KMS-11 (cell line): Measurements from ENCODE around the gene SLC5A7.

Experiments
- H2AFZ ChIP-seq: fragments of 200-600 bp; sonication (generic); 2 replicates; pipeline ENCODE4 v1.6.1; 2016; ENCODE audit warnings: antibody characterized with exemption, mixed run types, low read depth
- H3K27ac ChIP-seq: fragments of 200-600 bp; sonication (generic); 2 replicates; pipeline ENCODE4 v1.6.1; 2016; ENCODE audit warnings: mild to moderate bottlenecking, mixed run types
- H3K27me3 ChIP-seq: fragments of 200-600 bp; sonication (generic); 2 replicates; pipeline ENCODE4 v1.6.1; 2017; ENCODE audit warnings: mild to moderate bottlenecking, low read depth, mixed run types, moderate library complexity; ENCODE audit not compliant: insufficient read depth
- H3K36me3 ChIP-seq: fragments of 200-600 bp; sonication (generic); 2 replicates; pipeline ENCODE4 v1.6.1; 2017; ENCODE audit warnings: mild to moderate bottlenecking, mixed run types; ENCODE audit not compliant: insufficient read depth
- H3K4me1 ChIP-seq: fragments of 200-600 bp; sonication (generic); 2 replicates; pipeline ENCODE4 v1.6.1; 2016; ENCODE audit warnings: mild to moderate bottlenecking, low read depth, mixed run types; ENCODE audit not compliant: poor library complexity, severe bottlenecking
- H3K4me2 ChIP-seq: fragments of 200-600 bp; sonication (generic); 2 replicates; pipeline ENCODE4 v1.7.0; 2016; ENCODE audit warnings: mild to moderate bottlenecking, mixed run types
- H3K4me3 ChIP-seq: fragments of 200-600 bp; sonication (generic); IDR thresholded peaks from 2 replicates; pipeline ENCODE4 v1.6.1; 2017; ENCODE audit warnings: low read depth, low read length, mixed read lengths; ENCODE audit not compliant: insufficient read depth
- H3K79me2 ChIP-seq: fragments of 200-600 bp; sonication (generic); 2 replicates; pipeline ENCODE4 v1.6.1; 2016; ENCODE audit warnings: low read depth, mixed run types; ENCODE audit not compliant: insufficient read depth
- H3K9ac ChIP-seq: fragments of 200-600 bp; sonication (generic); 2 replicates; pipeline ENCODE4 v1.6.1; 2016; ENCODE audit warnings: mild to moderate bottlenecking, mixed run types
- H4K20me1 ChIP-seq: fragments of 200-600 bp; sonication (generic); 2 replicates; pipeline ENCODE4 v1.6.1; 2016; ENCODE audit warnings: mild to moderate bottlenecking, mixed run types; ENCODE audit not compliant: insufficient read depth
- TF ChIP-seq, protein P1 (sequence below): fragments of 200-600 bp; sonication (generic); conservative IDR thresholded peaks from 2 replicates; pipeline ENCODE4 v1.6.1; 2017; ENCODE audit warnings: low read depth, mild to moderate bottlenecking, antibody characterized with exemption, low read length, moderate library complexity, mixed read lengths

SLC5A7 gene

DNA sequence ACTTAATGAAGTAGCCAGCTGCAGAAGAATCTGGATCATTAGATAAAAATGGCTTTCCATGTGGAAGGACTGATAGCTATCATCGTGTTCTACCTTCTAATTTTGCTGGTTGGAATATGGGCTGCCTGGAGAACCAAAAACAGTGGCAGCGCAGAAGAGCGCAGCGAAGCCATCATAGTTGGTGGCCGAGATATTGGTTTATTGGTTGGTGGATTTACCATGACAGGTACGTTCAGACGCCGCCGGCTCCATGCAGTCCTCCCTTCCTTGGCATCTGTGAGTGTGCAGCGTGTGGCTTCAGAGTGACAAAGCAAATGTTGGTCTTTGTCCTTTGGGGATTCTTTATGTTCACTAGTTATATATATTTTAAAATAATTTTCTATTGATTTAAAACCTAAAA lies 1.8 kb downstream of the SLC5A7 start:
- Histone ChIP-seq H3K27ac (no peak overlapping the region), H4K20me1 (no peaks in the 10 kb centered on the region), H3K4me3 (no peak overlapping the region), H3K79me2 (no peaks in the 10 kb centered on the region), H3K9ac (no peak overlapping the region), H2AFZ (no peak overlapping the region), H3K4me2 (no peak overlapping the region), H3K27me3 (no peaks in the 10 kb centered on the region), H3K4me1 (no peaks in the 10 kb centered on the region), H3K36me3 (no peaks in the 10 kb centered on the region)
- TF ChIP-seq, protein P1, sequence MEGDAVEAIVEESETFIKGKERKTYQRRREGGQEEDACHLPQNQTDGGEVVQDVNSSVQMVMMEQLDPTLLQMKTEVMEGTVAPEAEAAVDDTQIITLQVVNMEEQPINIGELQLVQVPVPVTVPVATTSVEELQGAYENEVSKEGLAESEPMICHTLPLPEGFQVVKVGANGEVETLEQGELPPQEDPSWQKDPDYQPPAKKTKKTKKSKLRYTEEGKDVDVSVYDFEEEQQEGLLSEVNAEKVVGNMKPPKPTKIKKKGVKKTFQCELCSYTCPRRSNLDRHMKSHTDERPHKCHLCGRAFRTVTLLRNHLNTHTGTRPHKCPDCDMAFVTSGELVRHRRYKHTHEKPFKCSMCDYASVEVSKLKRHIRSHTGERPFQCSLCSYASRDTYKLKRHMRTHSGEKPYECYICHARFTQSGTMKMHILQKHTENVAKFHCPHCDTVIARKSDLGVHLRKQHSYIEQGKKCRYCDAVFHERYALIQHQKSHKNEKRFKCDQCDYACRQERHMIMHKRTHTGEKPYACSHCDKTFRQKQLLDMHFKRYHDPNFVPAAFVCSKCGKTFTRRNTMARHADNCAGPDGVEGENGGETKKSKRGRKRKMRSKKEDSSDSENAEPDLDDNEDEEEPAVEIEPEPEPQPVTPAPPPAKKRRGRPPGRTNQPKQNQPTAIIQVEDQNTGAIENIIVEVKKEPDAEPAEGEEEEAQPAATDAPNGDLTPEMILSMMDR: no peak

- Histone ChIP-seq H3K27ac (no peak overlapping the region), H3K9ac (no peak overlapping the region), H2AFZ (no peak overlapping the region), H3K4me2 (no peak overlapping the region), H3K79me2 (no peaks in the 10 kb centered on the region), H4K20me1 (no peaks in the 10 kb centered on the region), H3K4me3 (no peak overlapping the region), H3K27me3 (no peaks in the 10 kb centered on the region), H3K36me3 (no peaks in the 10 kb centered on the region), H3K4me1 (no peaks in the 10 kb centered on the region)
- TF ChIP-seq, protein P1: no peak
Measured at GRCh38 chr2:107989445-107989844, 3.1 kb downstream of the SLC5A7 start.

- no peaks in the 10 kb centered on the region for H3K36me3 ChIP-seq
- no peaks in the 10 kb centered on the region for H4K20me1 ChIP-seq
- TF ChIP-seq, protein P1: no peak
- no peaks in the 10 kb centered on the region for H3K79me2 ChIP-seq
- no peaks in the 10 kb centered on the region for H3K27me3 ChIP-seq
- H3K4me2 ChIP-seq: no peak overlapping the region
- H3K9ac ChIP-seq: no peak overlapping the region
- H3K4me3 ChIP-seq: no peak overlapping the region
- no peaks in the 10 kb centered on the region for H3K4me1 ChIP-seq
- no peak overlapping the region for H2AFZ ChIP-seq
- no peak overlapping the region for H3K27ac ChIP-seq
Measured at GRCh38 chr2:107990718-107991117, 4.4 kb downstream of the SLC5A7 start.

DNA sequence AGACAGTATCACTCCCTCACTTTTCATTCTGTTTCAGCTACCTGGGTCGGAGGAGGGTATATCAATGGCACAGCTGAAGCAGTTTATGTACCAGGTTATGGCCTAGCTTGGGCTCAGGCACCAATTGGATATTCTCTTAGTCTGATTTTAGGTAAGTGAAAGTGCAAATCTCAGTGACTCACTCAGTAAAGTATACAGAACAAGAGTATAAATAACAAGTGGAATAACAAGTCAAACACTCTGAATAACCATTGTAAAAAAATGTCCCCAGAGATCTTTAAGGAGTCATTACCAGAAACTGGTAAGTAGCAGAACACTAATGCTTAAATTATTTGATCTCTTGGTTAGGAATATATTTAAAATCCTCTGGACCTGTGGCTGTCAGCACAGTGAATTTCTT lies 5.7 kb downstream of the SLC5A7 start:
- no peaks in the 10 kb centered on the region for H3K4me1 ChIP-seq
- no peak overlapping the region for H3K27ac ChIP-seq
- H3K79me2 ChIP-seq: no peaks in the 10 kb centered on the region
- H3K36me3 ChIP-seq: no peaks in the 10 kb centered on the region
- H4K20me1 ChIP-seq: no peaks in the 10 kb centered on the region
- no peaks in the 10 kb centered on the region for H3K27me3 ChIP-seq
- TF ChIP-seq, protein P1: no peak
- no peak overlapping the region for H2AFZ ChIP-seq
- no peak overlapping the region for H3K4me3 ChIP-seq
- H3K4me2 ChIP-seq: no peak overlapping the region
- no peak overlapping the region for H3K9ac ChIP-seq
